ENCODE measurements around the gene TKTL1.
A peak's percentile ranks its signal among the peaks of the same experiment; 100 is the strongest.
"Not testable (repeated sequence)": the region's sequence is repeated elsewhere in the genome, so short reads cannot be mapped to it uniquely, and the experiment has no call there.

TKTL1 gene

DNA sequence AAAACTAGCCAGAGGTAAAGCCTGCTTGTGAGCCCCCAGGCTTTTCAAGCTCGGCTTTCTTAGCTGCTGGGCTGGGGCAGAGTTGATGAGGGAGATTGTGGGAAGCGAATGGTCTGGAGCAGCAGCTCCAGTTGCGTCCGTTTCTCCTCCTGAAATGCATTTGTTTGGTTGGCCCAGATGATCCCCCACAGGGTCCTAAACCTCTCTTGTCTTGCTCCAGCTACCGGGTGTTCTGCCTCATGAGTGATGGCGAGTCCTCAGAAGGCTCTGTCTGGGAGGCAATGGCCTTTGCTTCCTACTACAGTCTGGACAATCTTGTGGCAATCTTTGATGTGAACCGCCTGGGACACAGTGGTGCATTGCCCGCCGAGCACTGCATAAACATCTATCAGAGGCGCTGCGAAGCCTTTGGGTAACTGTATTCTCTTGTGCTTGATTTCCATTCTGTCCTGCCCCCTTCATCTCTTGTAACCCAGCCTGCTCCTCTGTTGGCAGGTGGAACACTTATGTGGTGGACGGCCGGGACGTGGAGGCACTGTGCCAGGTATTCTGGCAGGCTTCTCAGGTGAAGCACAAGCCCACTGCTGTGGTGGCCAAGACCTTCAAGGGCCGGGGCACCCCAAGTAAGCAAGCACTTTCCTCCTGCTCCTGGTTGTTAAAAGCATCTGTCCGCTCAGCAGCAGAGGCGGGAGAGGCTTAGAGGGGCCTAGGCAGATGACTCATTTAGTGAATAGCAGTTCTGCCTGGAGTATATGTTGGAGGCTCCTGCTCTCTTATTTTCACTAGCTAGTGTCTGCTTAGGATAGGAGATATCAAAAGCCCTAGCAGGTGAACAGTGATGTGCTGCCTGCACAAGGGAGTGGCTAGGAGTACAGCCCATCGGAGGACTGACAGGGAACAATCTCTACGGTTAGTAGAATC is 15.3 kb downstream of the TKTL1 start:
- FAIRE-seq: no peak

GRCh38 chrX:154312116-154312515 is 16.5 kb downstream of the TKTL1 start:
- no peak for FAIRE-seq

DNA sequence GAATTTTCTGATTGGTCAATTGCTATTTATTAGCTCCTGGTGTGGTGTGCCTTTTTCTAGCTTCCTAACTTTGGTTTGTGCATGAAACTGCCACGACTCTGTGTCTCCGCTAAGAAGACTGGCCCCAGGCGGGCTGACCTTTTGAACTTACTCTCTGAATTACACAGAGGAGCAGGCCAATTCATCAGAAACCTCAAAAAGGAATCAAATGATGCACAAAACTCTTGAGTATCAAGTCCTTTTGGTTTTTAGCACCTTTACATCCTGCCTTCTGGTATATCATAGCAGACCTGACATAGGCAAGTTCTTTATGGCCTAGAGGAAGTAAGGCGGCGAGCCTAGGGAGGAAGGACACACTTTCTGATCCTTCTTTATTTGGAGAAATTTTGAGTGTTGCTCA is 17.6 kb downstream of the TKTL1 start:
- no peak for FAIRE-seq

GRCh38 chrX:154315416-154315815 is 19.8 kb downstream of the TKTL1 start:
- FAIRE-seq: no peak

GRCh38 chrX:154317391-154317995 is 21.9 kb downstream of the TKTL1 start:
- no peak for FAIRE-seq

DNA sequence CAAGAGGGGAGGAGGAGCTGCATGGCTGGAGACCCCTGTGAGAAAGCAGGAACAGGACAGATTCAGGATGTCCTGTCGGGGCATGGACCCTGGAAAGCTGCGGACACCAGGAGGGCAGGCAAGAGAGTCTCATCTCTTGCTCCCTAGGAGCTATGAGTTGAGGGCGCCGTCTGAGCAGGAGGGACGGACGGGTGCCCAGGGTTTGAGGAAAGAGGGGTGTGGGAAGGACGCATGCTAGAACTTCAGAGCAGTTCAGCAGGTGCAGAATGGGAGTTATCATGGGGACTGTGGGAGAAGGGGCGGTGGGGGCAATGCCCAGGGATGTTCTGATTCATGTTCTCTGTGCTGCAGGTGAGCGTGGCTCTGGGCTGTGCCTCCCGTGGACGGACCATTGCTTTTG is 24.8 kb downstream of the TKTL1 start:
- no peak for FAIRE-seq

DNA sequence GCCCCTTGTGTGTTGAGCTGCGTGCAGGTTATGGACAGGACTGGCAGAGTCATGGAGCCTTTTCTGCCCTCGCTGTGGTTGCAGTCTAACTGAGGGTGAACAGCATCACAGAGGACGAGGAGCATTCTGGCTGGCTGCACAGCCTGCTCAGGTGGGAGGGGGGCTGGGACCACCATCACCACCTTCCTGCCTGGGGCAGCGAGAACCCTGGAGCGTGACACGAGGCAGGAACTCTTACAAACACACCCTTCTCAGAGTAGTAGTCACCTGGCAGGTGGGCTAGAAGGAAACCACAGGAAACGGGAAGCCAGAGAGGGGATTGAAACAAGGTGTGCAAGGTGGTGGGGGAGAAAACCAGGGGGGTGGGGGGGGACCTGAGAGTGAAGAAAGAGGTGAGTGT is 25.6 kb downstream of the TKTL1 start:
- FAIRE-seq: no peak

- FAIRE-seq: no peak
Measured at GRCh38 chrX:154321594-154321993, 26.0 kb downstream of the TKTL1 start.

- no peak for FAIRE-seq
Measured at GRCh38 chrX:154322890-154323289, 27.3 kb downstream of the TKTL1 start.

DNA sequence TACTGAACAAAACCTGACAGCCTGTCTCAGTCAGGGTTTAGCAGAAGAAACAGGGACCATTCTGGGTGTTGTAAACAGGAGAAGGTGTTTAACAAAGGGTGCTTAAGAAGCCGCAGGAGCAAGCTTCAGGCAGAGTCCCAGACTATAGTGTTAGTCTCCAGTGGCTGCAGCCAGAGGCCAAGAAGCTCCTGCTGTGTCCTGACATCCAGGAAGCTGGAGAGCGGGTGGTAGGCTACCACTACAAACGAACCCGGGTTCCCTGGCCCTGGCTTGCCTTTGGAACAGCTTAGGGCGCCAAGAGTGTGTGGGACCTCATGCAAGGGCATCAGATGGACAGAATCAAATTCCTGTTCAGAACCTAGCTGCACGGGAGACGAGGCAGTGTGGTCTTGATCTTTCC is 27.9 kb downstream of the TKTL1 start:
- no peak for FAIRE-seq

GRCh38 chrX:154325541-154325940 is 29.9 kb downstream of the TKTL1 start:
- FAIRE-seq: no peak

- no peak for FAIRE-seq
Measured at GRCh38 chrX:154327038-154327820, 31.6 kb downstream of the TKTL1 start.

- FAIRE-seq: no peak
Measured at GRCh38 chrX:154328646-154329045, 33.1 kb downstream of the TKTL1 start.

DNA sequence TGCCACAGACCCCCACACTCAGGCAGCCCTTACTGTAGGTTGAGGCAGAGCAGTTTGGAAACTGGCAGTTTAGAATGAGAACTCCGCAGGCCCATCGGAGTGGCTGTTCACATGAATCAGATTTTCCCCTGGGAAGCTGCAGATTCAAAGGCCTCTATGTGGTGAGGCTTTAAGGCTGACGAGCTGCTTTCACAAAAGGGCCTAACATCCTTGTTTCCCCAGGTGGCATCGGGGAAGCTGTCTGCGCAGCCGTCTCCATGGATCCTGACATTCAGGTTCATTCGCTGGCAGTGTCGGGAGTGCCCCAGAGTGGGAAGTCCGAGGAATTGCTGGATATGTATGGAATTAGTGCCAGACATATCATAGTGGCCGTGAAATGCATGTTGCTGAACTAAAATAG is 33.7 kb downstream of the TKTL1 start:
- FAIRE-seq: no peak

GRCh38 chrX:154332561-154332960 is 37.0 kb downstream of the TKTL1 start:
- FAIRE-seq: no peak

DNA sequence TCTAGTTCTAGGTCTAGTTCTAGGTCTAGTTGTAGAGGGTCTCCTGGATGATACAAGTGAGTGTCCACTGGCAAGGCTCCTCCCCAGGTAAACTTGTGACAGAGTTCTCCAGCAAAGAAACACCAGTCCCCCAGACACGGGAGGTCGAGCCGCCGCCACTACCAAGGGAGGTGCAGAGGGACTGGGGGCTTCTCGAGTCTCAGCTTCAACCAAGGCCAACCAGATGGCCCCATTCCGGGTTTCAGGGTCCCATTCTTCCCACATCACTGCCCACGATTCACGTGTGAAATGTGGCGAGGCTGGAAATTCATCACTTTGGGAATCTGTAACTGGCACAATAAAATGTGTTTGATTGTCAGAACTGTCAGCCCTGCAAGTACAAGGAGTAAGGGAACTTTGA is 37.5 kb downstream of the TKTL1 start:
- FAIRE-seq: no peak

GRCh38 chrX:154333837-154334271 is 38.3 kb downstream of the TKTL1 start:
- FAIRE-seq: no peak

DNA sequence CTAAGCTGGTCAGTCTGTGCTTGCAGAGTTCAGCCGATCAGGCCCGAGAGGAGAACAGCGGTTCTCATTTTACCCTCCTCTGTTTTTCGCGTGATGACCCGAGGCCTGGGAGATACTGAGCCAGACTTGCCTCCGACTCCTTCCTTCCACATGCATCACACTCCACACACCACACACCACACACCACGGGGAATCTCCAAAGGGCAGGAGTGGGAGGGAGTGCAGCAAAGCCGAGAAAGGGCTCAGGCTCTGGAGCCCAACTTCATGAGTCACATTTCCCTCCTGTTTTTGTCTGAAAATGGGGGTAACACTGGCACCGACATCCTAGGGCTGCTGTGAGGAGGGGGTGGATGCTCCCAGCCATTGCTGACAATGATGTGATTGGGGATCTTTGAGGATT is 38.9 kb downstream of the TKTL1 start:
- FAIRE-seq: no peak

GRCh38 chrX:154341399-154342298 is 46.1 kb downstream of the TKTL1 start:
- FAIRE-seq: not testable (repeated sequence)

GRCh38 chrX:154343063-154343462 is 47.5 kb downstream of the TKTL1 start:
- FAIRE-seq: peak; percentile 95

- peak; percentile 79 for FAIRE-seq
Measured at GRCh38 chrX:154343620-154344019, 48.0 kb downstream of the TKTL1 start.

- FAIRE-seq: no peak
Measured at GRCh38 chrX:154348114-154348531, 52.5 kb downstream of the TKTL1 start.
